GM19193 (cell line): ENCODE results near the gene PITPNM3.

Source experiments
- POLR2A ChIP-seq: IDR thresholded peaks from 4 replicates; pipeline ENCODE4 v1.6.1; 2011; ENCODE audit not compliant: insufficient read depth, insufficient read length; ENCODE audit errors: extremely low read depth

Gene PITPNM3

GRCh38 chr17:6523809-6524355 lies 32.5 kb downstream of the PITPNM3 start:
- no peak for TF ChIP-seq POLR2A

GRCh38 chr17:6523330-6523729 lies 33.0 kb downstream of the PITPNM3 start:
- no peak for TF ChIP-seq POLR2A

- no peak for TF ChIP-seq POLR2A
These were observed 34.8 kb downstream of the PITPNM3 start for GRCh38 chr17:6521586-6521985.

- no peak for TF ChIP-seq POLR2A
These were observed 39.3 kb downstream of the PITPNM3 start for GRCh38 chr17:6517062-6517461.

- TF ChIP-seq POLR2A = no peak
These were observed 42.0 kb downstream of the PITPNM3 start for GRCh38 chr17:6514371-6514770.

- no peak for TF ChIP-seq POLR2A
These were observed 43.8 kb downstream of the PITPNM3 start for GRCh38 chr17:6512552-6512951.

GRCh38 chr17:6510321-6510977 lies 45.9 kb downstream of the PITPNM3 start:
- no peak for TF ChIP-seq POLR2A

- no peak for TF ChIP-seq POLR2A
These were observed 46.4 kb downstream of the PITPNM3 start for GRCh38 chr17:6509921-6510320.

- no peak for TF ChIP-seq POLR2A
These were observed 47.2 kb downstream of the PITPNM3 start for GRCh38 chr17:6509031-6509771.

GRCh38 chr17:6508519-6509030 lies 47.8 kb downstream of the PITPNM3 start:
- TF ChIP-seq POLR2A = no peak

GRCh38 chr17:6508016-6508415 lies 48.3 kb downstream of the PITPNM3 start:
- TF ChIP-seq POLR2A = no peak

GRCh38 chr17:6507535-6507934 lies 48.8 kb downstream of the PITPNM3 start:
- TF ChIP-seq POLR2A = no peak

GRCh38 chr17:6506679-6507231 lies 49.6 kb downstream of the PITPNM3 start:
- TF ChIP-seq POLR2A = no peak

GRCh38 chr17:6505425-6506142 lies 50.8 kb downstream of the PITPNM3 start:
- no peak for TF ChIP-seq POLR2A
